WTC11 (cell line): Measurements from ENCODE around the gene SLC1A7. TPM values are rescaled to one million over a fixed set of nuclear protein-coding genes. Genes with fewer than 3 reads are reported as not detected.

ENCODE experiments used
- ATAC-seq: fragments of 200-7000 bp; cut with Tn5 transposase; 2 replicates; pipeline ENCODE4 v1.10.0; 2021; ENCODE audit warnings: mild to moderate bottlenecking, moderate library complexity
- CTCF ChIA-PET: fragments of 300-600 bp; sonication (Branson Sonifier 250); formaldehyde crosslinking; loops from one replicate; lab custom pipeline; 2021; ENCODE audit warnings: antibody characterized with exemption; lab: Charles Lee
- POLR2A ChIA-PET: fragments of 350-600 bp; sonication (Branson Sonifier 250); formaldehyde crosslinking; loops from one replicate; lab custom pipeline; 2021; ENCODE audit warnings: antibody characterized with exemption; lab: Charles Lee
- DNase-seq: peaks from one replicate; pipeline ENCODE4 v3.0.0; 2021; ENCODE audit warnings: low spot score
- H3K27ac Mint-ChIP-seq: 2 replicates; pipeline ENCODE4 v1.8.0; 2021; ENCODE audit warnings: mixed read lengths
- H3K27me3 Mint-ChIP-seq: 2 replicates; pipeline ENCODE4 v1.8.0; 2021; ENCODE audit warnings: low read depth, mild to moderate bottlenecking, moderate library complexity, mixed read lengths
- H3K36me3 Mint-ChIP-seq: 2 replicates; pipeline ENCODE4 v1.8.0; 2021; ENCODE audit warnings: mixed read lengths
- H3K4me1 Mint-ChIP-seq: 2 replicates; pipeline ENCODE4 v1.8.0; 2022; ENCODE audit warnings: mixed read lengths
- H3K4me3 Mint-ChIP-seq: 2 replicates; pipeline ENCODE4 v1.8.0; 2021; ENCODE audit warnings: mild to moderate bottlenecking, moderate library complexity, mixed read lengths
- H3K9me3 Mint-ChIP-seq: 2 replicates; pipeline ENCODE4 v1.8.0; 2021; ENCODE audit warnings: mixed read lengths
- ETV6 ChIP-seq: sonication (generic); formaldehyde crosslinking; IDR thresholded peaks from 2 replicates; pipeline ENCODE4 v1.8.1; 2022; ENCODE audit warnings: mild to moderate bottlenecking, missing genetic modification reagents
- IRF2 ChIP-seq: sonication (generic); formaldehyde crosslinking; IDR thresholded peaks from 2 replicates; pipeline ENCODE4 v1.8.0; 2022; ENCODE audit warnings: low read depth, missing genetic modification reagents, borderline replicate concordance
- KAT7 ChIP-seq: sonication (generic); formaldehyde crosslinking; IDR thresholded peaks from 2 replicates; pipeline ENCODE4 v1.8.1; 2023; ENCODE audit warnings: missing genetic modification reagents, mild to moderate bottlenecking, borderline replicate concordance
- MXD4 ChIP-seq: fragments of 250-450 bp; sonication (Bioruptor Pico); IDR thresholded peaks from 2 replicates; pipeline ENCODE4 v1.8.0; 2021; ENCODE audit warnings: mild to moderate bottlenecking, moderate library complexity, borderline replicate concordance
- OVOL2 ChIP-seq: fragments of 250-450 bp; sonication (Bioruptor Pico); IDR thresholded peaks from 2 replicates; pipeline ENCODE4 v1.9.0; 2021; ENCODE audit warnings: mild to moderate bottlenecking, borderline replicate concordance
- PRRX2 ChIP-seq: fragments of 250-450 bp; sonication (Bioruptor Pico); IDR thresholded peaks from 2 replicates; pipeline ENCODE4 v1.8.0; 2021; ENCODE audit warnings: mild to moderate bottlenecking
- RELA ChIP-seq: sonication (generic); formaldehyde crosslinking; IDR thresholded peaks from 2 replicates; pipeline ENCODE4 v1.8.1; 2022; ENCODE audit warnings: missing genetic modification reagents, mild to moderate bottlenecking, borderline replicate concordance
- RORB ChIP-seq: fragments of 250-450 bp; sonication (Bioruptor Pico); IDR thresholded peaks from 2 replicates; pipeline ENCODE4 v1.9.0; 2021; ENCODE audit warnings: mild to moderate bottlenecking
- SP1 ChIP-seq: sonication (generic); formaldehyde crosslinking; conservative IDR thresholded peaks from 2 replicates; pipeline ENCODE4 v1.8.1; 2022; ENCODE audit warnings: missing genetic modification reagents
- TEAD4 ChIP-seq: sonication (generic); formaldehyde crosslinking; IDR thresholded peaks from 2 replicates; pipeline ENCODE4 v1.8.0; 2022; ENCODE audit warnings: mild to moderate bottlenecking, missing genetic modification reagents
- TP53 ChIP-seq: sonication (generic); formaldehyde crosslinking; IDR thresholded peaks from 2 replicates; pipeline ENCODE4 v1.8.1; 2023; ENCODE audit warnings: mild to moderate bottlenecking, missing genetic modification reagents
- ZNF317 ChIP-seq: sonication (generic); formaldehyde crosslinking; IDR thresholded peaks from 2 replicates; pipeline ENCODE4 v1.8.1; 2023; ENCODE audit warnings: low read depth, mild to moderate bottlenecking, moderate library complexity, missing genetic modification reagents, borderline replicate concordance
- ZNF416 ChIP-seq: fragments of 250-450 bp; sonication (Bioruptor Pico); IDR thresholded peaks from 2 replicates; pipeline ENCODE4 v1.9.0; 2021; ENCODE audit warnings: mild to moderate bottlenecking, inconsistent platforms
- total RNA-seq: library from RNA; stranded (reverse); gene quantifications from 3 replicates; pipeline ENCODE4 v1.2.3, GENCODE V29; 2021
- TF ChIP-seq, protein P1 (sequence below): sonication (generic); formaldehyde crosslinking; IDR thresholded peaks from 2 replicates; pipeline ENCODE4 v1.8.1; 2023; ENCODE audit warnings: mild to moderate bottlenecking, missing genetic modification reagents
- TF ChIP-seq, protein P2 (sequence below): sonication (generic); formaldehyde crosslinking; IDR thresholded peaks from 2 replicates; pipeline ENCODE4 v1.8.1; 2023; ENCODE audit warnings: mild to moderate bottlenecking, missing genetic modification reagents, moderate library complexity
- TF ChIP-seq, protein P3 (sequence below): sonication (generic); formaldehyde crosslinking; conservative IDR thresholded peaks from 2 replicates; pipeline ENCODE4 v1.8.1; 2022; ENCODE audit warnings: mild to moderate bottlenecking, missing genetic modification reagents
- TF ChIP-seq, protein P4 (sequence below): fragments of 250-450 bp; sonication (Bioruptor Pico); IDR thresholded peaks from 2 replicates; pipeline ENCODE4 v2.1.2; 2022; ENCODE audit warnings: mild to moderate bottlenecking, moderate library complexity
- TF ChIP-seq, protein P5 (sequence below): sonication (generic); formaldehyde crosslinking; IDR thresholded peaks from 2 replicates; pipeline ENCODE4 v1.8.0; 2023; ENCODE audit warnings: missing genetic modification reagents
- TF ChIP-seq, protein P6 (sequence below): sonication (generic); formaldehyde crosslinking; IDR thresholded peaks from 2 replicates; pipeline ENCODE4 v1.8.0; 2022; ENCODE audit warnings: missing genetic modification reagents
- TF ChIP-seq, protein P7 (sequence below): fragments of 250-450 bp; sonication (Bioruptor Pico); conservative IDR thresholded peaks from 2 replicates; pipeline ENCODE4 v1.9.0; 2021; ENCODE audit warnings: mild to moderate bottlenecking
- TF ChIP-seq, protein P8 (sequence below): sonication (generic); formaldehyde crosslinking; IDR thresholded peaks from 2 replicates; pipeline ENCODE4 v1.8.1; 2023; ENCODE audit warnings: mild to moderate bottlenecking, moderate library complexity, missing genetic modification reagents

The SLC1A7 gene
- total RNA-seq, 1 experiment from 2014 or later: not detected

DNA sequence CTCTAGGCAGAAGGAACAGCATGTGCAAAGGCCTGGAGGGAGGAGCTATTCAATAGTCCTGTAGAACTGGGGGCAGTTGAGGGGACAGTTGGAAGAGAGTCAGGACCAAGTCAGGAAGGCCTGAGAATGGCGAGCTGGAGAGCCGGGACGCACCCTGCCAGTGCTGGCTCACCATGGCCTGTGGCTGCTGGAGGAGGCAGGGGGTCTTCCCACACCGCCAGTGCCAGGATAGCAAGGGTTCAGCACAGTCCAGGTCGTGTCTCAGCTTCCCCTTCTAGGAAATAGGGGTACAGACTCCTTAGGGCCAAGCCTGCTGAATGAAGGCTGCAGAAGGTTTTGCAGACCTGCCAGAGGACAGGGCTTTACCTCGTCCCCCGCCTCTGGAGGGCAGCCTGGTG is 73.2 kb downstream of the SLC1A7 start (continued):
- TF ChIP-seq, protein P1, sequence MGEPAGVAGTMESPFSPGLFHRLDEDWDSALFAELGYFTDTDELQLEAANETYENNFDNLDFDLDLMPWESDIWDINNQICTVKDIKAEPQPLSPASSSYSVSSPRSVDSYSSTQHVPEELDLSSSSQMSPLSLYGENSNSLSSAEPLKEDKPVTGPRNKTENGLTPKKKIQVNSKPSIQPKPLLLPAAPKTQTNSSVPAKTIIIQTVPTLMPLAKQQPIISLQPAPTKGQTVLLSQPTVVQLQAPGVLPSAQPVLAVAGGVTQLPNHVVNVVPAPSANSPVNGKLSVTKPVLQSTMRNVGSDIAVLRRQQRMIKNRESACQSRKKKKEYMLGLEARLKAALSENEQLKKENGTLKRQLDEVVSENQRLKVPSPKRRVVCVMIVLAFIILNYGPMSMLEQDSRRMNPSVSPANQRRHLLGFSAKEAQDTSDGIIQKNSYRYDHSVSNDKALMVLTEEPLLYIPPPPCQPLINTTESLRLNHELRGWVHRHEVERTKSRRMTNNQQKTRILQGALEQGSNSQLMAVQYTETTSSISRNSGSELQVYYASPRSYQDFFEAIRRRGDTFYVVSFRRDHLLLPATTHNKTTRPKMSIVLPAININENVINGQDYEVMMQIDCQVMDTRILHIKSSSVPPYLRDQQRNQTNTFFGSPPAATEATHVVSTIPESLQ: no peak
- TF ChIP-seq KAT7 (CRISPR knock-in tag): no peak
- TF ChIP-seq, protein P2, sequence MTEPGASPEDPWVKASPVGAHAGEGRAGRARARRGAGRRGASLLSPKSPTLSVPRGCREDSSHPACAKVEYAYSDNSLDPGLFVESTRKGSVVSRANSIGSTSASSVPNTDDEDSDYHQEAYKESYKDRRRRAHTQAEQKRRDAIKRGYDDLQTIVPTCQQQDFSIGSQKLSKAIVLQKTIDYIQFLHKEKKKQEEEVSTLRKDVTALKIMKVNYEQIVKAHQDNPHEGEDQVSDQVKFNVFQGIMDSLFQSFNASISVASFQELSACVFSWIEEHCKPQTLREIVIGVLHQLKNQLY (CRISPR knock-in tag): no peak
- TF ChIP-seq, protein P3, sequence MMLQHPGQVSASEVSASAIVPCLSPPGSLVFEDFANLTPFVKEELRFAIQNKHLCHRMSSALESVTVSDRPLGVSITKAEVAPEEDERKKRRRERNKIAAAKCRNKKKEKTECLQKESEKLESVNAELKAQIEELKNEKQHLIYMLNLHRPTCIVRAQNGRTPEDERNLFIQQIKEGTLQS (CRISPR knock-in tag): no peak
- TF ChIP-seq TEAD4 (CRISPR knock-in tag): no peak
- TF ChIP-seq IRF2 (CRISPR knock-in tag): no peak
- no peak for TF ChIP-seq RELA (CRISPR knock-in tag)
- TF ChIP-seq SP1 (CRISPR knock-in tag): no peak

DNA sequence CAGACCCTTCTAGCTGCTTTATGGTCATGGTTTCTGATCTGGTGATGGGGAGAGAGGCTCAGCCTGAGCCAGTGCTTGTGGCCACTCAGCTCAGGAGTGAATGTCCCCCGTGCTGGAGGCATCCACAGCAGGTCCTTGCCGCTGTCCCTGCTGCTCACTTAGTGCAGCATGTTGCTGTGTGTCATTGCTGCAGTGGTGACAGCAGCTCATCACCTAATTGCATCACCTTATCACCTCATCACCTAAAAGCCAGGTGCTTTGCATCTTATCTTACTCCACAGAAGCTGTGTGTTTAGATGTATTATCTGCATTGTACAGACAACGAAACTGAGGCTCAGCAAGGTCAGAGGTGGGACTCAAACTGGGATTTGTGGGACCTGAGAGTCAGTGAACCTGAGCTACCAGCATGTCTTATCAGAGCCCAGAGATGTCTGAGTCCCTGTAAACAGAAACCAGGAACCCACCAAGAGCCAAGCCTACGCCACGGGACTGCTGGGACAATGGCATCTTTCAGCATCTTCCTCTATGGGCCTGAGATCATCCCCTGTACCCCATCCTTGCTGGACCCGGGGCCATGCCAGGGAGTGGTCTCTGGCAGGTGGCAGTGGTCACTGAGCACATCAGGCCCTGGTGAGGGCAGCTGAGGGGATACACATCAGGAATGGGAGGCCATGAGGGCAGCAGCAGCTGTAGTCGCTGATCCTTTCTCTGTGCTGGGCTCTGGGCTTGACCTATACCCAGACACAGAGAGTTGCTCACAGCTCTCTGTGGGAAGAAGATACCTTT is 73.9 kb downstream of the SLC1A7 start:
- no peak for ATAC-seq
- no peaks in the 10 kb centered on the region for H3K4me1 Mint-ChIP-seq
- H3K27me3 Mint-ChIP-seq: peaks cover 21% of the 10 kb centered on the region
- H3K4me3 Mint-ChIP-seq: no peak overlapping the region
- peak; percentile 4 for DNase-seq
- CTCF ChIA-PET: interaction anchor here (0.8 to 1.3 kb wide), 4 partner anchors 10 to 117 kb away, joined by 3 to 4 read pairs (median 4); no protein-coding TSS in a partner anchor
- no peaks in the 10 kb centered on the region for H3K9me3 Mint-ChIP-seq
- H3K27ac Mint-ChIP-seq: no peak overlapping the region
- TF ChIP-seq, protein P4, sequence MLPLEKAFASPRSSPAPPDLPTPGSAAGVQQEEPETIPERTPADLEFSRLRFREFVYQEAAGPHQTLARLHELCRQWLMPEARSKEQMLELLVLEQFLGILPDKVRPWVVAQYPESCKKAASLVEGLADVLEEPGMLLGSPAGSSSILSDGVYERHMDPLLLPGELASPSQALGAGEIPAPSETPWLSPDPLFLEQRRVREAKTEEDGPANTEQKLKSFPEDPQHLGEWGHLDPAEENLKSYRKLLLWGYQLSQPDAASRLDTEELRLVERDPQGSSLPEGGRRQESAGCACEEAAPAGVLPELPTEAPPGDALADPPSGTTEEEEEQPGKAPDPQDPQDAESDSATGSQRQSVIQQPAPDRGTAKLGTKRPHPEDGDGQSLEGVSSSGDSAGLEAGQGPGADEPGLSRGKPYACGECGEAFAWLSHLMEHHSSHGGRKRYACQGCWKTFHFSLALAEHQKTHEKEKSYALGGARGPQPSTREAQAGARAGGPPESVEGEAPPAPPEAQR (CRISPR knock-in tag): no peak
- TF ChIP-seq RORB (no peak), ZNF416 (CRISPR knock-in tag) (no peak), TP53 (CRISPR knock-in tag) (no peak), MXD4 (CRISPR knock-in tag) (no peak), ETV6 (CRISPR knock-in tag) (no peak), ZNF317 (CRISPR knock-in tag) (no peak), OVOL2 (CRISPR knock-in tag) (no peak), PRRX2 (CRISPR knock-in tag) (no peak)
- TF ChIP-seq, protein P5, sequence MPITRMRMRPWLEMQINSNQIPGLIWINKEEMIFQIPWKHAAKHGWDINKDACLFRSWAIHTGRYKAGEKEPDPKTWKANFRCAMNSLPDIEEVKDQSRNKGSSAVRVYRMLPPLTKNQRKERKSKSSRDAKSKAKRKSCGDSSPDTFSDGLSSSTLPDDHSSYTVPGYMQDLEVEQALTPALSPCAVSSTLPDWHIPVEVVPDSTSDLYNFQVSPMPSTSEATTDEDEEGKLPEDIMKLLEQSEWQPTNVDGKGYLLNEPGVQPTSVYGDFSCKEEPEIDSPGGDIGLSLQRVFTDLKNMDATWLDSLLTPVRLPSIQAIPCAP (CRISPR knock-in tag): no peak
- TF ChIP-seq, protein P6, sequence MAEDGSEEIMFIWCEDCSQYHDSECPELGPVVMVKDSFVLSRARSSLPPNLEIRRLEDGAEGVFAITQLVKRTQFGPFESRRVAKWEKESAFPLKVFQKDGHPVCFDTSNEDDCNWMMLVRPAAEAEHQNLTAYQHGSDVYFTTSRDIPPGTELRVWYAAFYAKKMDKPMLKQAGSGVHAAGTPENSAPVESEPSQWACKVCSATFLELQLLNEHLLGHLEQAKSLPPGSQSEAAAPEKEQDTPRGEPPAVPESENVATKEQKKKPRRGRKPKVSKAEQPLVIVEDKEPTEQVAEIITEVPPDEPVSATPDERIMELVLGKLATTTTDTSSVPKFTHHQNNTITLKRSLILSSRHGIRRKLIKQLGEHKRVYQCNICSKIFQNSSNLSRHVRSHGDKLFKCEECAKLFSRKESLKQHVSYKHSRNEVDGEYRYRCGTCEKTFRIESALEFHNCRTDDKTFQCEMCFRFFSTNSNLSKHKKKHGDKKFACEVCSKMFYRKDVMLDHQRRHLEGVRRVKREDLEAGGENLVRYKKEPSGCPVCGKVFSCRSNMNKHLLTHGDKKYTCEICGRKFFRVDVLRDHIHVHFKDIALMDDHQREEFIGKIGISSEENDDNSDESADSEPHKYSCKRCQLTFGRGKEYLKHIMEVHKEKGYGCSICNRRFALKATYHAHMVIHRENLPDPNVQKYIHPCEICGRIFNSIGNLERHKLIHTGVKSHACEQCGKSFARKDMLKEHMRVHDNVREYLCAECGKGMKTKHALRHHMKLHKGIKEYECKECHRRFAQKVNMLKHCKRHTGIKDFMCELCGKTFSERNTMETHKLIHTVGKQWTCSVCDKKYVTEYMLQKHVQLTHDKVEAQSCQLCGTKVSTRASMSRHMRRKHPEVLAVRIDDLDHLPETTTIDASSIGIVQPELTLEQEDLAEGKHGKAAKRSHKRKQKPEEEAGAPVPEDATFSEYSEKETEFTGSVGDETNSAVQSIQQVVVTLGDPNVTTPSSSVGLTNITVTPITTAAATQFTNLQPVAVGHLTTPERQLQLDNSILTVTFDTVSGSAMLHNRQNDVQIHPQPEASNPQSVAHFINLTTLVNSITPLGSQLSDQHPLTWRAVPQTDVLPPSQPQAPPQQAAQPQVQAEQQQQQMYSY (CRISPR knock-in tag): no peak
- TF ChIP-seq, protein P7, sequence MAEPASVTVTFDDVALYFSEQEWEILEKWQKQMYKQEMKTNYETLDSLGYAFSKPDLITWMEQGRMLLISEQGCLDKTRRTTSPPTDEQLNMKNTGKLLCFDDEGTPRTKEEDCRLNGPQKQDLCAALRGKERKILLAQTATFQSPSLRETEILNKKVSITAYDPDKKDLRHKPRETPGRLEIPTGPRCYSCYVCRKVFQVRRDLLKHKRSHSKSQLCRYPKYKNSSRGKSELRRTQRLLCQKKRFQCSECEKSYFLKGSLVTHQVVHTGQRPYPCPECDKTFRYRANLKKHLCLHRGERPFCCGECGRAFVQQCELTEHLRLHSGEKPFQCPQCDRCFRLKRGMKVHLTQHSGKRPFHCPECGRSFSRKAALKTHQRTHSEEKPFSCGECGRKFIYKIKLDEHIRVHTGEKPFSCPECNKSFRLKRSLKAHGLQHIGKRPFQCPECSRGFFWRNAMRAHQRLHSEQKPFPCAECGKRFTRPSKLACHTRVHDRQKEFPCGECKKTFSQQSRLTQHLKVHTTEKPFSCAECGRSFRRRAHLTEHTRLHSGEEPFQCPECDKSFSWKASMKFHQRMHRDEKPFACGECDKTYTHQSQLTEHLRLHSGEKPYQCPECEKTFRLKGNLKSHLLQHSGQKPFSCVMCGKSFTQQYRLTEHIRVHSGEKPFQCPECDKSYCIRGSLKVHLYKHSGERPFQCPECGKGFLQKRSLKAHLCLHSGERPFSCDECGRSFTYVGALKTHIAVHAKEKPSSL (CRISPR knock-in tag): no peak
- TF ChIP-seq, protein P8, sequence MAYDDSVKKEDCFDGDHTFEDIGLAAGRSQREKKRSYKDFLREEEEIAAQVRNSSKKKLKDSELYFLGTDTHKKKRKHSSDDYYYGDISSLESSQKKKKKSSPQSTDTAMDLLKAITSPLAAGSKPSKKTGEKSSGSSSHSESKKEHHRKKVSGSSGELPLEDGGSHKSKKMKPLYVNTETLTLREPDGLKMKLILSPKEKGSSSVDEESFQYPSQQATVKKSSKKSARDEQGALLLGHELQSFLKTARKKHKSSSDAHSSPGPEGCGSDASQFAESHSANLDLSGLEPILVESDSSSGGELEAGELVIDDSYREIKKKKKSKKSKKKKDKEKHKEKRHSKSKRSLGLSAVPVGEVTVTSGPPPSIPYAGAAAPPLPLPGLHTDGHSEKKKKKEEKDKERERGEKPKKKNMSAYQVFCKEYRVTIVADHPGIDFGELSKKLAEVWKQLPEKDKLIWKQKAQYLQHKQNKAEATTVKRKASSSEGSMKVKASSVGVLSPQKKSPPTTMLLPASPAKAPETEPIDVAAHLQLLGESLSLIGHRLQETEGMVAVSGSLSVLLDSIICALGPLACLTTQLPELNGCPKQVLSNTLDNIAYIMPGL (CRISPR knock-in tag): no peak
- POLR2A ChIA-PET: no interaction called here
- H3K36me3 Mint-ChIP-seq: no peaks in the 10 kb centered on the region
